HG03097 (cell line): ENCODE measurements around the gene STIP1.
A peak's percentile ranks its signal among the peaks of the same experiment; 100 is the strongest.

Experiments used
- ATAC-seq: cut with Tn5 transposase; IDR thresholded peaks from one replicate; pipeline ENCODE4 v1.9.1; 2021; ENCODE audit not compliant: unreplicated experiment, low FRiP score

The STIP1 gene

DNA sequence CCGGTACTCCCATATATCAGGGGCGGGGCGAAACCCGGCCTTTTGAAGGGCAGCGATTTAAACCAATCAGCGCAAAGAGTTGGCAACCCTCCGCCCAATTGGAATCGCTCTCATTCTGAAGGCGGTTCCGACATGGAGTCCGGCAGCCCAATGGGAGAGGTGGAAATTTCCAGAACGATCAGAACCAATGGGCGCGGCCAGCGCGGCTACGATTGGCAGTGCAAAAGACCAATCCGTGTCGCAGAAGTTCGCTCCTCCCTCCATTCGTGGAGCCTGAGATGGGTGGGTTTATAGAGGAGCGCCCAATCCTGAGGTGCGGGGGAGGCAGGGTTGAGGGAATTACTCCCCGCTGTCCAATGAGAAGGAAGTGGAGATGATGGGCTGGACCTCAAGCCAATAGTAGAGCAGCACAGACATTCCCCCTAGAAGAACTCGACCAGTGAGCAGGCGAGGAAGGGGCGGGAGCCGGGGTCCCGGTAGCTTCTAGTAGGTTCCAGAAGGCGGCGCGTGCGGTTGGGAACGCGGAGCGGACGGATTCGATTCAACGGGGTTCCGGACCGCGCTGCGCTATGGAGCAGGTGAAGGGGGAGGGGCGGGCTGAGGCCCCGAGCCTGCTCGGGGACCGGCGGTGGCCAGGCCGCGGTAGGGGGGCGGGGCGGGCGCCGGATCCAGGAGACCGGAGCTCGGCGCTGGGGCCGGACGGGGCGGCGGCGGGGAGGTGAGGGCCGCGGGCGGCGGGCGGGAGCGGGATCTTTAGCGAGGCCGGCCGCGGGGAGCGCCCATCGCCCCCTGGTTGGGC, at the start of gene STIP1:
Gene STIP1, plus strand, starts transcription at position 479 of the 799 bp plus-strand sequence. Its CDS starts 91 bp downstream, at position 570.
- ATAC-seq, result peak; percentile 88

DNA sequence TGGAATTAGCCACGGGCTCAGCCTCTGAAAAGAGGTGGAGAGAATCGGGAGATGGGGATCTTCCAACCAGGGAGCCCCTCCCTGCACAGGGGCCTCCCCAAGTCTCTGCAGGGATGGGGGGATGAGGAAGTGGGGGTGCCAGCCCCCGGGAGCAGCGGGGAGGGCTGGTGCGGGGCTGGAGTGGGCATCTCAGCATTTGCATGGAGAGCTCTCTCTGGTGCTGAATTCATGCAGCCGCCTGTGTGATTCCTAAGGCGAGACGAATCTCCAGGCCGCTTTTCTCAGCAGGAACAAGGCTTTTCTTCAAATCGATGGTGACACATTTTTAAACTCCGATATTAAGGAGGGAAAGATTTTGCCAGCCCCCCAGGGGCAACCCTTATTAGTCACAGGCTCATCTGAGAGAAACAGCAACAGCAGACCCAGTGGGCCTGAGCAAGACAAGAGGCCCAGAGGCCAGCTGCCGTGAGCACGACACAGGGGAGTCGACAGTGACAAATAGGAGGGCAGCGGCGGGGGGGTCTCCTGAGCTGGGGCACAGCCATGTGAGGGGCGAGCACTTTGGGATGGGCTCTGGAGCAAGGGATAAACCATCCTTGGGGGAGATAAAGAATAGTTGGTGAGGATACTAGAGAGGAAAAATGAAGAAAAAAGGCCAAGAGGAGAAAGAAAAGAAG, 49.1 kb upstream of the STIP1 start:
- no peak for ATAC-seq

DNA sequence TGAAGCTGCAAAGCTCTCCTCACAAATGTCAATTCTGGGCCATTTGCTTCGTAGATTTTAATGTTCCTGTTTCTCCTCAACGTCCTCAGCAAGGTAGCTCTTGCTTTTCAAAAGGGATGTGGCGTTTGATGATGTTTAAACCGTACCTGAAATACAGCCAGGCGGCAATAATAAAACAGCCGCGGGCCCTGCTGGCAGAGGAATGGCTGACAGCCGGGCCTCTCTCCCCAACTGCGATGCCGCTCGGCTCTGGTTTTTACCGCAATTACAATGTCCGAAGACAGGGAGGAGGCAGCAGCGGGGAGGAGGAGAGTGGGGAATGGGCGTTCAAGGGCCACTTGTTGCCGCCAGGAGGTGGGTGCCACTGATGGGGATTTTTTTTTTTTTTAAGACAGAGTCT, 47.6 kb upstream of the STIP1 start:
- no peak for ATAC-seq

DNA sequence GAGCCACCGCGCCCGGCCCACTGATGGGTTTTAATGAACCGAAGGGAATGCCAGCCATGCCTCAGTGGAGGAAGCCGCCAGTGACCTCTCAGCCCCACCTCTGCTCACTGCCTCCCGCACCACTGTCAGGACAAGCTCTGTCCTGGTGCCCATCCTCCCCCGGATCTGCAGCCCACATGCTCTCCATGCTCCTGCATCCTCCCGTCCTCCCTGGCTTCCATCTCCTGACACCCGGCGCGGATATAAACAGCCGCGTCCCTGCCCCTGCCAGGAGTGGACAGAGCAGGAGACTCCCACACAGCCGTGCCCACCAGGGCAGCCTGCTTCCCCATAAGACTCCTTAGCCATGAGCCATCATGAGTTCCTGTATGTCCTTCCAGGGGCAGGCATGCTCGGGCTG, 46.9 kb upstream of the STIP1 start:
- ATAC-seq, result no peak

DNA sequence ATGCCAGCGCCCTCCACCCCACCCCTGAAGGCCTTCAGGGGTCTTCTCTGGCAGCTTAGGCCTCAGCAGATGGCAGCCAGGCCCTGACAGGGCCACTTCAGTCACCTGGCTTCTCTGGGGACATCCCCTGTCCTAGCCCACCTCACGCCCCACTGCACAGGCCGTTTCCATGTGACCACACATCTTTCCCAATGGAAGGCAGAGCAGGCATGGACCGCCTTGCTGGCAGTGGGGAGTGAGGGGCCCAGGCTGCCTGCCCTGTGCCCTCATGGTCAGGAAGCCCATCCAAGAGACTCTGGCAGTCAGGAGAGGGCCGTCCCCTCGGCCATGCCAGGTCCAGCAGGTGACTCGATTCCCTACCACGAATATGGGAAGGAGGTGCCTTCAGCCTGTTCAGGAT, 45.9 kb upstream of the STIP1 start:
- no peak for ATAC-seq

DNA sequence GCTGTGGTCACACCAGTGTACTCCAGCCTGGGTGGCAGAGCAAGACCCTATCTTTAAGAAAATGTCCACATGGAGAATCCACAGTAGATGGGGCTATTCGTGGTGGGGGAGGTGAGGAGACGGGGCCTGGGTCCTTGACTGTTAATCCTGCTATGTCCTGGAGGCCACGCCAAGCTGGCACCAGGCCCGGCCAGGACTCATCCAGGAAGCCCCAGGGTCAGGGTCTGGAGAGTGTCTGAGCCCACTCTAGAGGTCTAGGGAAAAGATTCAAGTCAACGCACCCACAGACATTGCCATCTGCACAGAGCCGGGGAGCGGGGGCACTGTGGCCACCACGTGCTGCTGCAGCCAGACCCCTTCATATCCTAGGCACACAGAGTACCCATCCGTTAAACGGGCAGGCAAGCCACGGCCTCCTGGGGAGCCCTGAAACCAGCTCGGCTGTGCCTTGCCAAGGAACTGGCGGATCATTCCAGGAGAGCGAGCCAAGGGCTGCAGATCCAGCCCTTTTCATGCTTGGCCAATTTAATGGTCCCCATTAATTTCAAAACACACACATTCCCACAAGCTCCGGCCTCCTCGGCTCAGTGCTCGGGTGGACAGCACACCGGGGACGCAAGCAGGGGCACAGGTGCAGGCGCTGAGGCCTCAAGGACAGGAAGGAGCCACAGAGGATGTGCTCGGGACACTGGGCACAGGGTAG, 44.7 kb upstream of the STIP1 start:
- ATAC-seq, result no peak

DNA sequence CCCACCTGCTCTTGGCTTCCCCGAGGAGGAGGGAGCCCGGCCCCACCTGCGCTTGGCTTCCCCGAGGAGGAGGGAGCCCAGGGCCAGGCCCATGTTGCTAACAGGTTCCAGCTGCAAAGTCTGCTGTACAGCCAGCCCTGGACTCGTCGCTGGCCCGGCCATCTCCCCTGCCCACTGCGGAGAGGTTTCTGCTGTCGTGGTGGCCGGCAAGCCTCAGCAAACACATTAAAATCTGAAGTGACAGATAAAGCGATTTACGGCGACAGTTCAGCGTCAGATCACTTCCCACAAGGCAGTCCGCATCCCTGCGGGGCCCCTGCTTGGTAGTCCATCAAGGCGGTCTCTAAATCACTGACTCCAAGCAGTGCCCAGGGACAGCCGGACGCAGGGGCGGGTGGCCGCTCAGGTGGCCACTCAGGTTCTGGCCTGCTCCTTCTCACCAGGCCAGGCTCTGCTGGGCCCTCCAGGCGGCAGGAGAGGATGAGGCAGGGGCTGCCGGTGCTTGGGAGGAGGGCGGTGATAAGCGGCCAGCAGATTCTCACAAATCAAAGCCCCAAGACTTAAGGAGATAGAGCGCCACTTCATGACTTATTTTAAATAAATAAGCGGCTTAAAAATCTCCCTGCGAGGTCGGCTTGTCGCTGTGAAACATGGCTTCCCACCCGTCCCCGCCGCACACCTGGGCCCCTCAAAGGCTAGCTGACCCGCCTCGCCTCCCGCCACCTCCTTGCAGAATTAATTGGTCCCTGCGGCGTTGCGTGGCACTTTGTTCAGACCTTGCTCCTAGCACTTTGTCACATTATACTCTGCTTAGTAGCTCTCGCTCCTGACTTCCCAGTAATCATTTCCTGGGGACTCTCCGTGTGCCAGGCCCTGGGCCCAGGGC, 41.1 kb upstream of the STIP1 start:
- ATAC-seq, result no peak

DNA sequence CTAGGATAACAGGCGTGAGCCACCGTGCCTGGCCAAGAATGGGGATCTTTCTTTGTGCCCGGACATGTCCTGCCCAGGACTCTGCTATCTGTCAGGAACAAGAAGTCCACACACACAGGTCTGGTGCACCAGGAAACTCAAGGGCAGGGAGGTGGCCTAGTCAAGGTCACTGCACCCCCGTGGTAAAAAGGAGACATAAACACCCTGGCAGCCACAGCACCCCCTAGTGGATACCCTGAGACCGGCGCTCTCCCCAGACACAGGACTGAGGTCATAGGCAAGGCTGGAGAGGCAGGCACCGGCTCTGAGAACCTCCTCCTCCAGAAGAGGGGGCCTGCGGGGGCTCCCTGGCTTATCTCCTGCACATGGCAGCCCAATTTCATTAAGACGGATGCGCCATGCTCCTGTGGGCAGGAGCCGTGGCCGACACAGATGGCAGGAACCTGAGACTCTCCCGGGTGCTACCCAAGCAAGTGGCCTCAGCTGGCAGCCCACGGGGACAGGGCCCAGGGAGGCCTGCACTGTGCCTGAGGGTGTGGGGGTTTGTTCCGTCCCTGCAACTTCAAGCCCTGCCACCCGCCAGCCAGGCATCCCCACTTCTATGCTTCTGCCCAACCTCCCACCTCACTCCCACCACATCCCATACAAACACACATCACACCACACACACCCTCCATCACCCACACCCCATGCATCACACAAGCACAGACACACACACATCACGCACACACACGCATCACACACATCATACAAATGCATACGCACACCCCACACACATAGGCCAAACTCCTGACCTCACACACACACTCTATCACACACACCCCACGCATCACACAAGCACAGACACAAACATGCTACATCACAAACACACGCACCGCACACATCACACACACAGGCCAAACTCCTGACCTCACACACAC, 39.7 kb upstream of the STIP1 start:
- no peak for ATAC-seq

DNA sequence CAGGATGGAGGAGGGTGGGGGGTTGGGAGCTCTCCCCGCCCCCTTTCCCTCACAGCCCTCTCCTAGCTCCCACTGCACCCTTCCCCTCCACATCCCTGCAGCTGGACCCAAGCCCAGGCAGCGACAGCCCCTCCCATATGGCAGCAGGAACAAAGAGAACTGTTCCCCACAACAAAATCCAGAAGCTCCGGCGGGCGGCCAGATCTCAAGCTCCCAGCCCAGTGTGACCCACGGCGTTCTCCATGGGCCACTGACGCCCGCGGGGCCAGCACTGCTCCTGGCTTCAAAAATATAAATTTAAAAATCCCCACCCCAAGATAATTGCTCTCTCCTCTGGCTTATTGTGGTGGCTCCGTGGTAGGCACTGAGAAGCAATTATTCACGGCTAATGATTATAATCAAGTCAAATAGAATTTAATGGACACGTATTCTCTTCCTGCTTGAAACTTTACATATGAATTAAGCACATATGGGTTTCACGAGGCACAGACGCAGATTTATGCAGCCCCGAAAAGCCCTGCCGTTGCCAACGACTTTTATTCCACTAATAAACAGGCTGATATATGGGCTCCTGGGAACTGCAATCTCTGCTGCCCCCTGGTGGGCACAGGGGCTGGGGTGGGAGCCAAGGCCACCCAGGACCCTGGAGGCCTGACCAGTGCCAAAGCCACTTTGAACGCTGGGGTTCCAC, 37.6 kb upstream of the STIP1 start:
- ATAC-seq, result no peak

DNA sequence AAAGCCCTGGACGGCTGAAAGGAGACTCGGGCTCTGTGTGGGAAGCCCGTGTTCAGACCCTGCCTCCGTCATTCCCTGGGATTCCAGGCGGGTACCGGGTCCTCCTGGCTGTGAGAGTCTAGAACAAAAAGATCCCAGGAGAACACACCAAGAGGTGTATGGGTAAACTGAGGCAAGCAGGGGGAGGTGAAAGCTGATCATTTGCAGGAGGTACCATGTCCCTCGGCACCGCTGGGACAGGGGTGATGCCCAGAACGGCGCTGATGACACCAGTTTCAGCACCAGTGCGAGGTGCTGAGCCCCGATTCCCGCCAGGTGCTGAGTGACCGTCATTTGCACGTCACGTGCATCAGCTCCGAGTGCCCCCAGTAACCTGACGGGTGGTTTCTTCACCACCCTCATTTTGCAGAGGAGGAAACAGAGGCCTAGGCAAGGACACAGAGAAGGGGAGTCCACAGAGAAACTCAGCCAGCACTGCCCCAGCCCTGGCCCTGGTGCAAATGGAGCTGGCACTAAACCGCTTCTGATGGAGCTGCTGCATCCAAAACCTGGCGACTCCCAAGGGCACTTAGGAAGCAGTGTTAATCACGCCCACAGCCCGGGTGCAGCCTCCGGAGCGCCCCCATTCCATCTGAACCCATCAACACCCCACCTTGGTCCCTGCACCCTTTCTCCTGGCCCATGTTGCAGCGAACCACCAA, 36.9 kb upstream of the STIP1 start:
- ATAC-seq, result no peak

DNA sequence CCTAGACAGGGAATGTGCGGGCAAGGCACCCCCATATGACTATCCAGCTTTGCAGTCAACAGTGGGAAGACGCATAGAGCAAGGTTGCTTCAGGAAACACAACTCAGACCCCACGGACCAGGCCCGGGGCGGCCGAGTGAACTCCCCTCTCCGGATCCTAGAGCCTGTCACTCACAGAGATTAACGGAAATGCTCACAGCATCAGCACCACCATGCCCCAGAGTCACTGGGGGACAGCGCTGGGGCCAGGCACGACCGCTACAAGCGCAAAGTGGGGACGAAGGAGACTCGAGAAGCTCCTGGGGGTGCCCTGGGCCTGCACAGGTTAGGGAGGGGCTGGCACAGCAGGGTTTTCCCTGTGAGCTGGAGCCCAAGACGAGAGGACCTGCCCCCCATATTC, 35.9 kb upstream of the STIP1 start:
- no peak for ATAC-seq

DNA sequence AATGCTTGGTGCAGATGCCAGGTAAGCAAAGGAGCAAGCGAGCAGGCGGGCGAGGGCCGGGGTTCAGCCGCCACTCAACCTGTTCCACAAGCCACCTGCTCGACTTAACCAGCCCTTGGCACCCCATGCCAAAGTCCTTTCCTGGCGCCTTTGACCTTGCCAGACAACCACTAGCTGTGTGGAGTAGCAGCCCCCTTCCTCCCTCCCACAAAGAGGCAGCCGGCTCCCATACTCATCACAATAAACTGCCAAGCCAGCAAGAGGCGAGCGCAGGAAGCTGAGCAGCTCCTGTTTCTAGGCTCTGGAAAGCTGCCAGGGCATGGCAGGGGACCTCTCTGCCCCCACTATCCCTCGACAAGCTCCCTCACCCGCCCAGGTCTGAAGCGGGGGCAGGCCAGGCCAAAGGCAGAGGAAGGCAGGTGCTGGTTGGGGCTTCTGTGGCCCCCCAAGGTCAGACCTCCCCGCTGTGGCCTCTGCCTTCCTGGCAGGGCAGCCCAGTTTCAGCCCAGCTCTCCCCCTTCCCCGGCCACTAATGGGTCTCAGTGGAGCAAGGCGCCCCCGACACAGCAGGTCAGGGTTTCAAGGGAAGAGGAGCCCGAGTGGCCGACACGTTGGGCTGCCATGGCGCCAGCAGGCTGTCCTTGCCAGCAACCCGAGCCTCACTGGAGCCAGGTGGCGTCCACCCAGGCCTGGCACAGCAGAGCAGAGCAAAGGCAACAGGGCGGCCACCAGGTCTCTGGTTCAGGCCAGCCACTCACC, 35.3 kb upstream of the STIP1 start:
- ATAC-seq, result no peak

DNA sequence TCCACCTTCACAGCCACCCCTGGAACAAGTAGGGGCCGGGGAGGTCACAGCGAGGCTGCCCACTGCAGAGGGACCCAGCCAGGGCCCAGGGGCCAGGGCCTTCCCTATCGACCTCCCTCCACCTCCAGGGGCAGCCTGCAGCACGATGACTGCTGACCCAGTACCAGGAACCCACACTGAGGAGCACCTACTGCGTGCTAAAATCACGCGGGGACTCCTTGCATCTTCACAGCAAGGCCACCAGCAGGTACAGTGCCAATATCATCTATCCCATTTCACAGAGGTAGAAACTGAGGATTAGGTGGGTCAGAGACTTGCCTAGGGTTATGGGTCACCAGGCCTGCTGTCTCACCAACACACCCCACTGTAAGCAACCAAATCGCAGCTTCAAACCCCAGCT, 34.6 kb upstream of the STIP1 start:
- ATAC-seq, result no peak

DNA sequence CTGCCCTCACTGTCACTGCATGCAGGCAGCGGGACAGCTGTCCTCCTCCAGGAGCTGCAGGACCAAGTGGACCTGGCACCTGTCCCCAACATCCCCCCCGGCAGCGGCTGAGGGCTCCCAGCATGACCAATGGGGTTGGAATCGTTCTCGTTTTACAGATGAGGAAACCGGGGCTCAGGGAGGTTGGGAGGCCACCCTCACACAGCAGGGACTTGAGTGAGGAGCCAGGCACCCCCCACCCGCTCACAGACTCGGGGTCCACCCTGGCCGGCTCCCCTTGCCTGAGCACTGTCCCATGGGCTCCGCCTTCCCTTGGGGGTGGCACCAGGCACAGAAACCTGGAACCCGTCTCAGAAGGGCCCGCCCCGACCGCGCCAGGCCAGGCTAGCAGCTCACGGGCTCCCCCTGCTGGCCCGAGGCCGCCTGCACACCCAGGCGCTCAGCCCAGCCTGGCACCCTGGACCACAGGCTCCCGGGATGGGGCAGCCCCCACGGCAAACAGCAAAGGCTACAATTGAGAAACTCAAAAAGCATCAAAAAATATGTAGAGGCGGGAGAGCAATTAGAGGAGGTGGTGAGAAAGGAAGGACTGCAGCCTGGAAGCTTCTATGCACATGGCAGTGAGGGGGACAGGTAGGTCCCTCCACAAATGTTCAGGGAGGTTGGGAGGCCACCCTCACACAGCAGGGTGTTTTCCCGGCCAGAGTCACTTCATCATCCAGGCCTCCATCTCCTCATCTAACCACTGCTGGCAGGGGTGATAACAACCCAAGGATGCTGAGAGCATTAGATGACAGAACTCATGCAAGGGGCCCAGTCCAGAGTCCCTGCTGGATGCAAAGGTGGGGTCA, 32.9 kb upstream of the STIP1 start:
- ATAC-seq, result no peak

DNA sequence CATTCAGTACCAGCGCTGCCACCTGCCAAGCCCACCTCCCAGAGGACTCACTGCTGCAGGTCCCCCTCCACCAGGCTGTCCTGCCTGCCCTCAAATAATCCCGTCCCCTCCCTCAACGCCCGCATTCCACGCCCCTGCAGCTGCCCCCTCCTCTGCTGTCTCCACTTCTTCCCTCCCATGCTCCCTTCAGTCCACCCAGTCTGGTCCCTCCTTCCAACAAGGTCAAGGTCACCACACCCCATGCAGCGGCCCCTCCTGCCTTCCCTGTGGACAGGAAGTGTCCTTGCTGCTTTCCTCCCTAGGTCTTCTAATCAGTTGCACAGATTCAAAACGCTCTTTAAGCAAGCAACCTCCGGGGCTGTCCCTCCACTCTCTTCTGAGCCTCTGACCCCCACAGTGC, 32.2 kb upstream of the STIP1 start:
- no peak for ATAC-seq

DNA sequence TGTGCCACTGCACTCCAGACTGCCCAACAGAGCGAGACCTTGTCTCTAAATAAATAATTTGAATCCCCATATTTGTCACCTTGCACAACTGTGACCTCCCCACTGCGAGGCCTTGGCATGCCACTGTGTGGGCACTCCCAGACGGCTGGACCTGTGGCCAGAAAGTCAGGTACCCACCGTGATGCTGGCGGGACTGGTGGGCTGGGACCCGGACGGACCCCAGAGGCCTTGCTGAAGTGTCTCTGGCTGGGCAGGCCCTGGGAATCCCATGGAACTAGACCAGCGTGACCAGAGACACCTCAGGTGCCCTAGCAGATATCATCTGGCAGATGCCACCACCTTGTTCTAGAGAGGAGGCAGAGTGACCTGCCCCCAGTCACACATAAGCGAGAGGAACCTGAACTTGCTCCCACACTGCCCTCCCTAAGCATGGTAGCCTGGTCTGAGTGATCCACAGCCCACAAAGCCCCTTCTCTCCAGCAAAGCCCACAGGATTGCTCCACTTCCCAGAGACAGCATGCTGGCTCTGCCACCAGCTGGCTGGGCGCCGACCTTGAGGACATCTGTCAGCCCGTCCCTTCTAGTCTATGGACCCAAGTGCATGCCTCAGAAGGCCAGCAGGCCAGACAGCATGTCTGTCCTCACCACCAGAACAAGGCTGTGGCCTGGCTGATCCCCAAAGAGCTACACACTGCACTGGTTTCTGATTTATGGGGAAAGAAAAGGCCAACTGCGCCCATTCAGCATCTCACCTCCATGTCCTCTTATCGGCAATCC, 29.5 kb upstream of the STIP1 start:
- no peak for ATAC-seq
